SK-N-SH treated with all-trans-retinoic acid at 6 μM for 48 hours (cell line): Measurements from ENCODE around the gene TSEN54.
"Not testable (repeated sequence)": the region's sequence is repeated elsewhere in the genome, so short reads cannot be mapped to it uniquely, and the experiment has no call there.

ENCODE experiments used
- ATAC-seq: fragments of 200-7000 bp; cut with Tn5 transposase; 3 replicates; pipeline ENCODE4 v1.9.1; 2020; ENCODE audit warnings: mild to moderate bottlenecking, moderate library complexity
- ARNTL ChIP-seq: fragments of 450-650 bp; formaldehyde crosslinking; IDR thresholded peaks from 2 replicates; pipeline ENCODE4 v1.5.0; 2020; ENCODE audit warnings: low read depth, mild to moderate bottlenecking, moderate library complexity, borderline replicate concordance
- BACH2 ChIP-seq: fragments of 250-450 bp; sonication (Bioruptor Pico); IDR thresholded peaks from 2 replicates; pipeline ENCODE4 v1.9.0; 2021; ENCODE audit warnings: mild to moderate bottlenecking, borderline replicate concordance
- CSDC2 ChIP-seq: fragments of 250-450 bp; sonication (Bioruptor Pico); IDR thresholded peaks from 2 replicates; pipeline ENCODE4 v1.5.0; 2020; ENCODE audit warnings: mild to moderate bottlenecking, moderate library complexity
- ESRRG ChIP-seq: fragments of 250-450 bp; sonication (Bioruptor Pico); IDR thresholded peaks from 2 replicates; pipeline ENCODE4 v1.6.1; 2021; ENCODE audit warnings: mild to moderate bottlenecking
- GLIS3 ChIP-seq: fragments of 250-450 bp; sonication (Bioruptor Pico); IDR thresholded peaks from 2 replicates; pipeline ENCODE4 v1.5.0; 2020; ENCODE audit warnings: mild to moderate bottlenecking, moderate library complexity
- ISL1 ChIP-seq: fragments of 250-450 bp; sonication (Bioruptor Pico); IDR thresholded peaks from 2 replicates; pipeline ENCODE4 v2.1.2; 2022; ENCODE audit warnings: mild to moderate bottlenecking, moderate library complexity
- OSR1 ChIP-seq: fragments of 250-450 bp; sonication (Bioruptor Pico); IDR thresholded peaks from 2 replicates; pipeline ENCODE4 v1.8.0; 2022; ENCODE audit warnings: moderate library complexity, mild to moderate bottlenecking, inconsistent platforms
- PPARA ChIP-seq: fragments of 250-450 bp; sonication (Bioruptor Pico); IDR thresholded peaks from 2 replicates; pipeline ENCODE4 v1.5.0; 2020; ENCODE audit warnings: mild to moderate bottlenecking, borderline replicate concordance
- RARB ChIP-seq: fragments of 250-450 bp; sonication (Bioruptor Pico); IDR thresholded peaks from 2 replicates; pipeline ENCODE4 v1.8.0; 2021; ENCODE audit warnings: mild to moderate bottlenecking, moderate library complexity
- SNAI2 ChIP-seq: fragments of 250-450 bp; sonication (Bioruptor Pico); IDR thresholded peaks from 2 replicates; pipeline ENCODE4 v1.5.0; 2020; ENCODE audit warnings: mild to moderate bottlenecking, moderate library complexity
- TCF4 ChIP-seq: fragments of 250-450 bp; sonication (Bioruptor Pico); IDR thresholded peaks from 2 replicates; pipeline ENCODE4 v1.8.0; 2021; ENCODE audit warnings: mild to moderate bottlenecking, moderate library complexity, borderline replicate concordance
- TOX ChIP-seq: fragments of 250-450 bp; sonication (Bioruptor Pico); IDR thresholded peaks from 2 replicates; pipeline ENCODE4 v1.8.0; 2021; ENCODE audit warnings: mild to moderate bottlenecking, moderate library complexity, borderline replicate concordance
- ZC3H10 ChIP-seq: fragments of 250-450 bp; sonication (Bioruptor Pico); IDR thresholded peaks from 2 replicates; pipeline ENCODE4 v1.5.1; 2021; ENCODE audit warnings: mild to moderate bottlenecking, moderate library complexity
- ZFP30 ChIP-seq: fragments of 450-650 bp; formaldehyde crosslinking; IDR thresholded peaks from 2 replicates; pipeline ENCODE4 v1.5.0; 2022; ENCODE audit warnings: mild to moderate bottlenecking, moderate library complexity
- ZNF565 ChIP-seq: fragments of 450-650 bp; formaldehyde crosslinking; conservative IDR thresholded peaks from 2 replicates; pipeline ENCODE4 v1.5.0; 2020; ENCODE audit warnings: low read depth, mild to moderate bottlenecking, moderate library complexity
- ZNF70 ChIP-seq: fragments of 450-650 bp; formaldehyde crosslinking; IDR thresholded peaks from 2 replicates; pipeline ENCODE4 v1.5.0; 2020; ENCODE audit warnings: mild to moderate bottlenecking, moderate library complexity
- ZNF8 ChIP-seq: fragments of 450-650 bp; formaldehyde crosslinking; IDR thresholded peaks from 2 replicates; pipeline ENCODE4 v1.5.0; 2020; ENCODE audit warnings: mild to moderate bottlenecking, moderate library complexity
- TF ChIP-seq, protein P1 (sequence below): fragments of 250-450 bp; sonication (Bioruptor Pico); IDR thresholded peaks from 2 replicates; pipeline ENCODE4 v1.5.1; 2021; ENCODE audit warnings: mild to moderate bottlenecking, moderate library complexity
- TF ChIP-seq, protein P2 (sequence below): fragments of 250-450 bp; sonication (Bioruptor Pico); IDR thresholded peaks from 2 replicates; pipeline ENCODE4 v1.8.0; 2020; ENCODE audit warnings: mild to moderate bottlenecking, moderate library complexity, borderline replicate concordance
- TF ChIP-seq, protein P3 (sequence below): fragments of 250-450 bp; sonication (Bioruptor Pico); IDR thresholded peaks from 2 replicates; pipeline ENCODE4 v1.5.0; 2020; ENCODE audit warnings: mild to moderate bottlenecking, moderate library complexity
- TF ChIP-seq, protein P4 (sequence below): fragments of 250-450 bp; sonication (Bioruptor Pico); IDR thresholded peaks from 2 replicates; pipeline ENCODE4 v1.5.1; 2020; ENCODE audit warnings: low read depth, mild to moderate bottlenecking, moderate library complexity
- TF ChIP-seq, protein P5 (sequence below): fragments of 250-450 bp; sonication (Bioruptor Pico); IDR thresholded peaks from 2 replicates; pipeline ENCODE4 v1.8.0; 2021; ENCODE audit warnings: low read depth, mild to moderate bottlenecking, moderate library complexity, borderline replicate concordance

TSEN54 gene

DNA sequence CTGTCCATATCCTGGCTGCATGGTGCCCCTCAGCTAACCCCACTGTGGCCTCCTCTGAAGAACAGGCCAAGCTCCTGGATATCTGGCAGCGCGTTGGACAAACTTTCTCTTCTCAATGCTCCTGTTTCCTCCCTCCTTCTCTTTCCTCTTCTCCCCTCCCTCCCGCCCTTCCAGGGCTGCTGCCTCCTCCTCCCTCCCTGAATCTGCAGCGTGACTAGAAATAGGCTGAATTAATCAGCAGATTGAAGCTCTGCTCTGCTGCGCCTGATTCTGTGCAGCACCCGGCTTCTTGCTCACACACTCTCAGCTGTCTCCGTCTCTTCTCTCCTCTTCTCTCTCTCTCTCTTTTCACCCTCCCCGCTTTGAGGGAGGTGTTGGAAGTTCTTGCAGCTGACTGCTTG lies 40.1 kb upstream of the TSEN54 start:
- ATAC-seq, result no peak
- TF ChIP-seq GLIS3 (CRISPR knock-in tag) (no peak), BACH2 (CRISPR knock-in tag) (no peak), TOX (CRISPR knock-in tag) (no peak), RARB (CRISPR knock-in tag) (no peak), ZNF70 (CRISPR knock-in tag) (no peak), ARNTL (no peak), CSDC2 (CRISPR knock-in tag) (no peak), SNAI2 (CRISPR knock-in tag) (no peak), TCF4 (CRISPR knock-in tag) (no peak), ISL1 (CRISPR knock-in tag) (no peak), ZNF8 (no peak), ZC3H10 (CRISPR knock-in tag) (no peak), ZNF565 (CRISPR knock-in tag) (no peak)
- TF ChIP-seq, protein P1, sequence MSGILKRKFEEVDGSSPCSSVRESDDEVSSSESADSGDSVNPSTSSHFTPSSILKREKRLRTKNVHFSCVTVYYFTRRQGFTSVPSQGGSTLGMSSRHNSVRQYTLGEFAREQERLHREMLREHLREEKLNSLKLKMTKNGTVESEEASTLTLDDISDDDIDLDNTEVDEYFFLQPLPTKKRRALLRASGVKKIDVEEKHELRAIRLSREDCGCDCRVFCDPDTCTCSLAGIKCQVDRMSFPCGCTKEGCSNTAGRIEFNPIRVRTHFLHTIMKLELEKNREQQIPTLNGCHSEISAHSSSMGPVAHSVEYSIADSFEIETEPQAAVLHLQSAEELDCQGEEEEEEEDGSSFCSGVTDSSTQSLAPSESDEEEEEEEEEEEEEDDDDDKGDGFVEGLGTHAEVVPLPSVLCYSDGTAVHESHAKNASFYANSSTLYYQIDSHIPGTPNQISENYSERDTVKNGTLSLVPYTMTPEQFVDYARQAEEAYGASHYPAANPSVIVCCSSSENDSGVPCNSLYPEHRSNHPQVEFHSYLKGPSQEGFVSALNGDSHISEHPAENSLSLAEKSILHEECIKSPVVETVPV (CRISPR knock-in tag), result no peak
- TF ChIP-seq, protein P2, sequence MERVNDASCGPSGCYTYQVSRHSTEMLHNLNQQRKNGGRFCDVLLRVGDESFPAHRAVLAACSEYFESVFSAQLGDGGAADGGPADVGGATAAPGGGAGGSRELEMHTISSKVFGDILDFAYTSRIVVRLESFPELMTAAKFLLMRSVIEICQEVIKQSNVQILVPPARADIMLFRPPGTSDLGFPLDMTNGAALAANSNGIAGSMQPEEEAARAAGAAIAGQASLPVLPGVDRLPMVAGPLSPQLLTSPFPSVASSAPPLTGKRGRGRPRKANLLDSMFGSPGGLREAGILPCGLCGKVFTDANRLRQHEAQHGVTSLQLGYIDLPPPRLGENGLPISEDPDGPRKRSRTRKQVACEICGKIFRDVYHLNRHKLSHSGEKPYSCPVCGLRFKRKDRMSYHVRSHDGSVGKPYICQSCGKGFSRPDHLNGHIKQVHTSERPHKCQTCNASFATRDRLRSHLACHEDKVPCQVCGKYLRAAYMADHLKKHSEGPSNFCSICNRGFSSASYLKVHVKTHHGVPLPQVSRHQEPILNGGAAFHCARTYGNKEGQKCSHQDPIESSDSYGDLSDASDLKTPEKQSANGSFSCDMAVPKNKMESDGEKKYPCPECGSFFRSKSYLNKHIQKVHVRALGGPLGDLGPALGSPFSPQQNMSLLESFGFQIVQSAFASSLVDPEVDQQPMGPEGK (CRISPR knock-in tag), result no peak
- TF ChIP-seq, protein P3, sequence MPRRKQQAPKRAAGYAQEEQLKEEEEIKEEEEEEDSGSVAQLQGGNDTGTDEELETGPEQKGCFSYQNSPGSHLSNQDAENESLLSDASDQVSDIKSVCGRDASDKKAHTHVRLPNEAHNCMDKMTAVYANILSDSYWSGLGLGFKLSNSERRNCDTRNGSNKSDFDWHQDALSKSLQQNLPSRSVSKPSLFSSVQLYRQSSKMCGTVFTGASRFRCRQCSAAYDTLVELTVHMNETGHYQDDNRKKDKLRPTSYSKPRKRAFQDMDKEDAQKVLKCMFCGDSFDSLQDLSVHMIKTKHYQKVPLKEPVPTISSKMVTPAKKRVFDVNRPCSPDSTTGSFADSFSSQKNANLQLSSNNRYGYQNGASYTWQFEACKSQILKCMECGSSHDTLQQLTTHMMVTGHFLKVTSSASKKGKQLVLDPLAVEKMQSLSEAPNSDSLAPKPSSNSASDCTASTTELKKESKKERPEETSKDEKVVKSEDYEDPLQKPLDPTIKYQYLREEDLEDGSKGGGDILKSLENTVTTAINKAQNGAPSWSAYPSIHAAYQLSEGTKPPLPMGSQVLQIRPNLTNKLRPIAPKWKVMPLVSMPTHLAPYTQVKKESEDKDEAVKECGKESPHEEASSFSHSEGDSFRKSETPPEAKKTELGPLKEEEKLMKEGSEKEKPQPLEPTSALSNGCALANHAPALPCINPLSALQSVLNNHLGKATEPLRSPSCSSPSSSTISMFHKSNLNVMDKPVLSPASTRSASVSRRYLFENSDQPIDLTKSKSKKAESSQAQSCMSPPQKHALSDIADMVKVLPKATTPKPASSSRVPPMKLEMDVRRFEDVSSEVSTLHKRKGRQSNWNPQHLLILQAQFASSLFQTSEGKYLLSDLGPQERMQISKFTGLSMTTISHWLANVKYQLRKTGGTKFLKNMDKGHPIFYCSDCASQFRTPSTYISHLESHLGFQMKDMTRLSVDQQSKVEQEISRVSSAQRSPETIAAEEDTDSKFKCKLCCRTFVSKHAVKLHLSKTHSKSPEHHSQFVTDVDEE (CRISPR knock-in tag), result no peak
- TF ChIP-seq, protein P4, sequence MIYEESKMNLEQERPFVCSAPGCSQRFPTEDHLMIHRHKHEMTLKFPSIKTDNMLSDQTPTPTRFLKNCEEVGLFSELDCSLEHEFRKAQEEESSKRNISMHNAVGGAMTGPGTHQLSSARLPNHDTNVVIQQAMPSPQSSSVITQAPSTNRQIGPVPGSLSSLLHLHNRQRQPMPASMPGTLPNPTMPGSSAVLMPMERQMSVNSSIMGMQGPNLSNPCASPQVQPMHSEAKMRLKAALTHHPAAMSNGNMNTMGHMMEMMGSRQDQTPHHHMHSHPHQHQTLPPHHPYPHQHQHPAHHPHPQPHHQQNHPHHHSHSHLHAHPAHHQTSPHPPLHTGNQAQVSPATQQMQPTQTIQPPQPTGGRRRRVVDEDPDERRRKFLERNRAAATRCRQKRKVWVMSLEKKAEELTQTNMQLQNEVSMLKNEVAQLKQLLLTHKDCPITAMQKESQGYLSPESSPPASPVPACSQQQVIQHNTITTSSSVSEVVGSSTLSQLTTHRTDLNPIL (CRISPR knock-in tag), result no peak

DNA sequence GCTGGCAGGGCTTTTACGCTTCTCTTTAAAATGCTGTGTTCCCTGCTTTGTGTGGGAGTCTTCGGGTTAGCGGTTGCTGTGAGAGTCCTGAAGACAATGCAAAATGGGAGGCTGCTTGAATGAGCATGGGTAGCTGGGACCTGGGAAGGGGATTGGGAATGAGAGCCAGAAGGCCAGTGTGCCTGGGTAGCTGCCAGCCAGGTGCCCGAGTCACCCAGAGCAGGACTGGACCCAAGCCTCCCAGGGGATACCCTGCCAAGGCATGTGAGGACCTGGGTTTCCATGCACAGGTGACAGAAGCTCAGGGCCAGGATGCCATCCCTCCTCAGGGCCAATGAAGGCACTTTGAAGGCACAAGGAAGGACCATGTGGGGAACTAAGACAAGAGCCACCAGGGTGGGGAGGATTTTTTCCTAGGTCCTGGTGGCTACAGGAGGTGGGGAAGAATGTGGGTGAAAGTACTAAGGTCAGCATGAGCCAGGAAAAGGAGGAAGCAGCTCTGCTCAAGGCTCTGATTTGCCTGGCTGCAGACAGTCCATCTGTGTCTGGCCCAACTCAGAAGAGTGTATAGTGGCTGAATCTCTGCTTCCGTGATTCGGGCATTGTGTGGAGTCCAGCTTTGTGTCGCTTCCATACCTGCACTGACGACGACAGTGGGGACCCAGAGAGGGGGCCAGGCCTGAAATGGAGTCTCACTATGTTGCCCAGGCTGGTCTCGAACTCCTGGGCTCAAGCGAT lies 39.4 kb upstream of the TSEN54 start:
- TF ChIP-seq SNAI2 (CRISPR knock-in tag) (no peak), ZNF8 (no peak), ZFP30 (CRISPR knock-in tag) (no peak)
- TF ChIP-seq, protein P5, sequence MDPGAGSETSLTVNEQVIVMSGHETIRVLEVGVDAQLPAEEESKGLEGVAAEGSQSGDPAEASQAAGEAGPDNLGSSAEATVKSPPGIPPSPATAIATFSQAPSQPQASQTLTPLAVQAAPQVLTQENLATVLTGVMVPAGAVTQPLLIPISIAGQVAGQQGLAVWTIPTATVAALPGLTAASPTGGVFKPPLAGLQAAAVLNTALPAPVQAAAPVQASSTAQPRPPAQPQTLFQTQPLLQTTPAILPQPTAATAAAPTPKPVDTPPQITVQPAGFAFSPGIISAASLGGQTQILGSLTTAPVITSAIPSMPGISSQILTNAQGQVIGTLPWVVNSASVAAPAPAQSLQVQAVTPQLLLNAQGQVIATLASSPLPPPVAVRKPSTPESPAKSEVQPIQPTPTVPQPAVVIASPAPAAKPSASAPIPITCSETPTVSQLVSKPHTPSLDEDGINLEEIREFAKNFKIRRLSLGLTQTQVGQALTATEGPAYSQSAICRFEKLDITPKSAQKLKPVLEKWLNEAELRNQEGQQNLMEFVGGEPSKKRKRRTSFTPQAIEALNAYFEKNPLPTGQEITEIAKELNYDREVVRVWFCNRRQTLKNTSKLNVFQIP (CRISPR knock-in tag), result no peak
- ATAC-seq, result no peak

DNA sequence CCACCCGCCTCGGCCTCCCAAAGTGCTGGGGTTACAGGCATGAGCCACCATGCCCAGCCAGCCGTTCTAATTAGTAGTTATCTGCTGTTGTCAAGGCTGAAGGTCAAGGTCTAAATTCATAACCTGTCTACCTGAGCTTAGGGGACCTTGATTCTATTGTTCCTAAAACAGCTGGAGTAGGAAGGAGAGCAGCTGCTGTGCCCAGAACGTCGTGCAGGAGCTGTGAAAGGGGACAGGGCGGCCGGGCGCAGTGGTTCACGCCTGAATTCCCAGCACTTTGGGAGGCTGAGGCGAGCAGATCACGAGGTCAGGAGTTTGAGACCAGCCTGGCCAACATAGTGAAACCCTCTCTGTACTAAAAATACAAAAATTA lies 38.9 kb upstream of the TSEN54 start:
- ATAC-seq, result not testable (repeated sequence)

DNA sequence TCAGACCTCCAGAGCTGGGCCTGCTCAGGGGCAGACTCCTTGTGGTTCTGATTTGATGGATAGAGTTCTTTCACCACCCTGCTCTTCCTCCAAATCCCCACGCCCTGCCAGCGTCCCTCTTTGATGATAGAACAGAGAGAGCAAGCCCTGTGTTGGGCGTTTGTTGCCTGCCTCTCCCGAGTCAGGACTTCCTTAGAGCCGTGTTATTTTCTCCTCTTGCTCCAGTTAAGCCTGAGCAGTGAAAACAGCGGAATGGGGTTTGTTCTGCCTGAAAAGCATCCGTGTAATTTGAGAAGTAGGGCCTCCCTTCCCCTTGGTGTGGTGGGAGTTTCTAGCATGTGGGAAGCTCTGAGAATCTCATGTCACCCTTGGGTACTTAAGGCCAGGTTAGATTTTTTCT lies 37.8 kb upstream of the TSEN54 start:
- ATAC-seq, result no peak
- TF ChIP-seq ZNF8 (no peak), SNAI2 (CRISPR knock-in tag) (no peak), BACH2 (CRISPR knock-in tag) (no peak), ZNF565 (CRISPR knock-in tag) (no peak), ZFP30 (CRISPR knock-in tag) (no peak), OSR1 (CRISPR knock-in tag) (no peak), ZC3H10 (CRISPR knock-in tag) (no peak), ARNTL (no peak), RARB (CRISPR knock-in tag) (no peak), ZNF70 (CRISPR knock-in tag) (no peak), CSDC2 (CRISPR knock-in tag) (no peak), GLIS3 (CRISPR knock-in tag) (no peak), ESRRG (no peak), PPARA (no peak), TCF4 (CRISPR knock-in tag) (no peak)
- TF ChIP-seq, protein P4 (CRISPR knock-in tag), result no peak
- TF ChIP-seq, protein P5 (CRISPR knock-in tag), result no peak
